IPS-NIHi7 (cell line): ENCODE measurements around the gene MB.
"Not testable (repeated sequence)": the region's sequence is repeated elsewhere in the genome, so short reads cannot be mapped to it uniquely, and the experiment has no call there.

Experiments
- DNase-seq: peaks from one replicate; pipeline ENCODE4 v3.0.0; 2012; ENCODE audit warnings: mixed read lengths; ENCODE audit errors: extremely low spot score

The MB gene

GRCh38 chr22:35617137-35617755, at the start of gene MB:
Gene MB, minus strand, starts transcription at chr22:35617329. Its CDS starts 72 bp downstream, at chr22:35617257.
- DNase-seq: no peak

- not testable (repeated sequence) for DNase-seq
Measured at GRCh38 chr22:35666699-35667098, 49.6 kb upstream of the MB start.

GRCh38 chr22:35664955-35665587, 47.9 kb upstream of the MB start:
- DNase-seq: no peak

GRCh38 chr22:35663371-35663770, 46.2 kb upstream of the MB start:
- no peak for DNase-seq

- DNase-seq: no peak
Measured at GRCh38 chr22:35662914-35663313, 45.8 kb upstream of the MB start.

- no peak for DNase-seq
Measured at GRCh38 chr22:35661464-35661863, 44.3 kb upstream of the MB start.

- DNase-seq: no peak
Measured at GRCh38 chr22:35660291-35661127, 43.4 kb upstream of the MB start.

GRCh38 chr22:35657571-35658312, 40.6 kb upstream of the MB start:
- DNase-seq: no peak

GRCh38 chr22:35656284-35656752, 39.2 kb upstream of the MB start:
- DNase-seq: no peak

- no peak for DNase-seq
Measured at GRCh38 chr22:35653824-35654223, 36.7 kb upstream of the MB start.

GRCh38 chr22:35651085-35651484, 34.0 kb upstream of the MB start:
- no peak for DNase-seq

- no peak for DNase-seq
Measured at GRCh38 chr22:35649636-35650250, 32.6 kb upstream of the MB start.

- no peak for DNase-seq
Measured at GRCh38 chr22:35649026-35649553, 32.0 kb upstream of the MB start.

GRCh38 chr22:35648066-35649025, 31.2 kb upstream of the MB start, which contains the start of gene APOL6:
Gene APOL6, plus strand, starts transcription at chr22:35648446. Its CDS starts 7,980 bp downstream, at chr22:35656426.
- DNase-seq: no peak

- no peak for DNase-seq
Measured at GRCh38 chr22:35645646-35646045, 28.5 kb upstream of the MB start.

GRCh38 chr22:35643991-35644390, 26.9 kb upstream of the MB start:
- DNase-seq: no peak

- DNase-seq: no peak
Measured at GRCh38 chr22:35642305-35642741, 25.2 kb upstream of the MB start.

- no peak for DNase-seq
Measured at GRCh38 chr22:35641494-35642120, 24.5 kb upstream of the MB start.

- no peak for DNase-seq
Measured at GRCh38 chr22:35638410-35638809, 21.3 kb upstream of the MB start.
